Heart left ventricle (tissue), 13 donors: ENCODE data around the gene PHF21A.

Source experiments
- POLR2A ChIP-seq, 2 donors: fragments of 450-650 bp; IDR thresholded peaks; one replicate each; pipeline ENCODE4 v1.6.1; 2017; ENCODE audit warnings: antibody characterized with exemption in 2 of 2, mild to moderate bottlenecking in 2 of 2, moderate library complexity in 2 of 2
- TF ChIP-seq, protein P1 (sequence below), 12 donors: fragments of 200-600 bp; sonication (generic) in 4 of 12; IDR thresholded peaks; one replicate each; pipeline versions ENCODE4 v1.5.0 to v1.8.0; 2018 to 2022; ENCODE audit warnings: antibody characterized with exemption in 12 of 12, mild to moderate bottlenecking in 5 of 12
- donor health status: ischemic (EF 13 %, LVEDD 7.1; RV severe dilation, severe dysfunction).
- donor health status: DM: no; HTN: yes; CAD: no.
- donor health status: DM: no; HTN: no; CAD: no.
- donor health status: ischemic (EF 25% LVEDD 6.9; RV normal size, moderate dysfunction).
- donor health status: ischemic (EF 25% LVEDD 5.7; RV mildly dilated, moderate dysfunction).
- donor health status: ischemic (EF 35%, LVEDD 5.7; RV mildly dilated, moderate dysfunction).
- donor health status: nonischemic (EF 11% LVEDD 7.7; RV severe dilation, severe dysfunction).
- donor health status: DM: yes; HTN: yes; CAD: no.
- donor health status: PGD.
- donor health status: ischemic (EF 29% LVEDD 5.4; RV normal size, mild dysfunction).
- donor health status: nonischemic (EF 23%, LVEDD 6.1; RV moderate dilation, normal function).

DNA sequence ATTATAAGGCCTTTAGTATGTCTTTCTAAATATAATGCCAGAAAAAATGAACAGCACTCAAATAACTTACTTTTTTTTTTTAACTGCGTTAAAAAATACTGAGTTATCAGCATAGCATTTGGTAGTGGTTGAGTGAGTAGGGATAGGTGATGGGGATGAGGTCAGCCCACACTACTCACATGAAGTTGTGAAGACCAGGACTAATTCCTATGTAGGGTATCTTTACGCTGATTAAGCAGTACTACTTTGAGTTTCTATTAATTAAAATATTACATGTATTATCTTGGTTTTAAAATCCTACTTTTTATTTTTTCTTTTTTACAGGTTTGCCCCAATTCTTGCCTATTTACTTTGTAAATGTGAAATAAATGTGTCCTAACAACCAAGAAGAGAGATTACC lies 13.5 kb downstream of the PHF21A start:
- TF ChIP-seq, protein P1, sequence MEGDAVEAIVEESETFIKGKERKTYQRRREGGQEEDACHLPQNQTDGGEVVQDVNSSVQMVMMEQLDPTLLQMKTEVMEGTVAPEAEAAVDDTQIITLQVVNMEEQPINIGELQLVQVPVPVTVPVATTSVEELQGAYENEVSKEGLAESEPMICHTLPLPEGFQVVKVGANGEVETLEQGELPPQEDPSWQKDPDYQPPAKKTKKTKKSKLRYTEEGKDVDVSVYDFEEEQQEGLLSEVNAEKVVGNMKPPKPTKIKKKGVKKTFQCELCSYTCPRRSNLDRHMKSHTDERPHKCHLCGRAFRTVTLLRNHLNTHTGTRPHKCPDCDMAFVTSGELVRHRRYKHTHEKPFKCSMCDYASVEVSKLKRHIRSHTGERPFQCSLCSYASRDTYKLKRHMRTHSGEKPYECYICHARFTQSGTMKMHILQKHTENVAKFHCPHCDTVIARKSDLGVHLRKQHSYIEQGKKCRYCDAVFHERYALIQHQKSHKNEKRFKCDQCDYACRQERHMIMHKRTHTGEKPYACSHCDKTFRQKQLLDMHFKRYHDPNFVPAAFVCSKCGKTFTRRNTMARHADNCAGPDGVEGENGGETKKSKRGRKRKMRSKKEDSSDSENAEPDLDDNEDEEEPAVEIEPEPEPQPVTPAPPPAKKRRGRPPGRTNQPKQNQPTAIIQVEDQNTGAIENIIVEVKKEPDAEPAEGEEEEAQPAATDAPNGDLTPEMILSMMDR (IDR thresholded peaks at IDR 0.05) = no peak
- no peak for TF ChIP-seq POLR2A (IDR thresholded peaks at IDR 0.05)
